Body of pancreas (tissue), 4 donors: Measurements from ENCODE around the gene ASB15. TPM values are rescaled to one million over a fixed set of nuclear protein-coding genes. Genes with fewer than 3 reads are reported as not detected.

Source experiments
- ATAC-seq: fragments of 150-250 bp; one replicate; pipeline ENCODE4 v1.9.1; 2016
- DNase-seq, 4 donors: peaks; one replicate each; pipeline ENCODE4 v3.0.0-alpha.2; 2019
- H3K27ac ChIP-seq, 4 donors: fragments of 200-600 bp; sonication (generic); 1 replicate in 3 of 4; 2 replicates in 1 of 4; pipeline versions ENCODE4 v1.5.1 to v1.6.1; 2016 to 2019; ENCODE audit warnings: mild to moderate bottlenecking in 1 of 4, mixed read lengths in 1 of 4, moderate library complexity in 1 of 4
- H3K27me3 ChIP-seq, 2 donors: fragments of 200-600 bp; sonication (generic); one replicate each; pipeline ENCODE4 v1.6.0; 2016; ENCODE audit warnings: mild to moderate bottlenecking in 1 of 2
- H3K36me3 ChIP-seq, 2 donors: fragments of 200-600 bp; sonication (generic); replicated peaks in 1 of 2; 2 replicates each; pipeline ENCODE4 v1.5.1; 2016; ENCODE audit warnings: low read depth in 2 of 2; ENCODE audit not compliant: insufficient read depth in 1 of 2
- H3K4me1 ChIP-seq: fragments of 200-600 bp; sonication (generic); one replicate; pipeline ENCODE4 v1.6.0; 2016
- H3K4me3 ChIP-seq, 2 donors: fragments of 200-600 bp; sonication (generic); 1 replicate in 1 of 2; 2 replicates in 1 of 2; pipeline ENCODE4 v1.5.1; 2016 to 2019
- H3K9me3 ChIP-seq, 3 donors: fragments of 200-600 bp; sonication (generic); 1 replicate in 2 of 3; 2 replicates in 1 of 3; pipeline ENCODE4 v1.5.1; 2016
- POLR2A ChIP-seq, 3 donors: fragments of 450-650 bp; IDR thresholded peaks; one replicate each; pipeline ENCODE4 v1.6.1; 2016; ENCODE audit warnings: antibody characterized with exemption in 3 of 3, mild to moderate bottlenecking in 2 of 3
- WGBS, 2 donors: methylation state at CpG; one replicate each; pipeline ENCODE4 v1.1.5; 2017; 5-methylcytosine and 5-hydroxymethylcytosine counted together
- intact Hi-C: fragments of 100-400 bp; cut with DNase I; formaldehyde crosslinking; loops from one replicate; pipeline ENCODE4 v1.15.1; 2023
- total RNA-seq, 2 donors: library from RNA; depleted of rRNA; stranded (reverse); fragments of >200 nt; gene quantifications; one replicate each; pipeline ENCODE4 v1.1.0, GENCODE V29; 2016
- TF ChIP-seq, protein P1 (sequence below), 7 experiments: fragments of 450-650 bp in 4 of 7; fragments of 200-600 bp in 3 of 7; sonication (generic) in 3 of 7; IDR thresholded peaks; one replicate each; pipeline ENCODE4 v1.5.1; 2016 to 2019; ENCODE audit warnings: antibody characterized with exemption in 7 of 7

The ASB15 gene
- total RNA-seq, 2 donors from 2014 or later = not detected

GRCh38 chr7:123569352-123570010 is 32.1 kb upstream of the ASB15 start:
- intact Hi-C loops = no loop called here
- H3K4me1 ChIP-seq = no peaks in the 10 kb centered on the region
- no peak overlapping the region for H3K4me3 ChIP-seq
- no peaks in the 10 kb centered on the region for H3K36me3 ChIP-seq
- WGBS, 2 donors = 34 to 50% methylated on average over 2 of the region's 2 CpGs
- DNase-seq = no peak
- H3K27me3 ChIP-seq = no peaks in the 10 kb centered on the region
- TF ChIP-seq POLR2A (IDR thresholded peaks at IDR 0.05) = no peak
- TF ChIP-seq, protein P1, sequence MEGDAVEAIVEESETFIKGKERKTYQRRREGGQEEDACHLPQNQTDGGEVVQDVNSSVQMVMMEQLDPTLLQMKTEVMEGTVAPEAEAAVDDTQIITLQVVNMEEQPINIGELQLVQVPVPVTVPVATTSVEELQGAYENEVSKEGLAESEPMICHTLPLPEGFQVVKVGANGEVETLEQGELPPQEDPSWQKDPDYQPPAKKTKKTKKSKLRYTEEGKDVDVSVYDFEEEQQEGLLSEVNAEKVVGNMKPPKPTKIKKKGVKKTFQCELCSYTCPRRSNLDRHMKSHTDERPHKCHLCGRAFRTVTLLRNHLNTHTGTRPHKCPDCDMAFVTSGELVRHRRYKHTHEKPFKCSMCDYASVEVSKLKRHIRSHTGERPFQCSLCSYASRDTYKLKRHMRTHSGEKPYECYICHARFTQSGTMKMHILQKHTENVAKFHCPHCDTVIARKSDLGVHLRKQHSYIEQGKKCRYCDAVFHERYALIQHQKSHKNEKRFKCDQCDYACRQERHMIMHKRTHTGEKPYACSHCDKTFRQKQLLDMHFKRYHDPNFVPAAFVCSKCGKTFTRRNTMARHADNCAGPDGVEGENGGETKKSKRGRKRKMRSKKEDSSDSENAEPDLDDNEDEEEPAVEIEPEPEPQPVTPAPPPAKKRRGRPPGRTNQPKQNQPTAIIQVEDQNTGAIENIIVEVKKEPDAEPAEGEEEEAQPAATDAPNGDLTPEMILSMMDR (IDR thresholded peaks at IDR 0.05) = no peak
- H3K27ac ChIP-seq = no peak overlapping the region
- no peak for ATAC-seq
- no peaks in the 10 kb centered on the region for H3K9me3 ChIP-seq

- no peaks in the 10 kb centered on the region for H3K9me3 ChIP-seq
- no peaks in the 10 kb centered on the region for H3K27me3 ChIP-seq
- no peak for DNase-seq
- TF ChIP-seq POLR2A (IDR thresholded peaks at IDR 0.05) = no peak
- TF ChIP-seq, protein P1 (IDR thresholded peaks at IDR 0.05) = no peak
- H3K4me3 ChIP-seq = no peak overlapping the region
- ATAC-seq = no peak
- 59 to 60% methylated on average over 4 of the region's 4 CpGs for WGBS, 2 donors
- H3K36me3 ChIP-seq = no peaks in the 10 kb centered on the region
- H3K27ac ChIP-seq = no peak overlapping the region
- intact Hi-C loops = no loop called here
- H3K4me1 ChIP-seq = no peaks in the 10 kb centered on the region
Measured at GRCh38 chr7:123570390-123571182, 31.0 kb upstream of the ASB15 start.

DNA sequence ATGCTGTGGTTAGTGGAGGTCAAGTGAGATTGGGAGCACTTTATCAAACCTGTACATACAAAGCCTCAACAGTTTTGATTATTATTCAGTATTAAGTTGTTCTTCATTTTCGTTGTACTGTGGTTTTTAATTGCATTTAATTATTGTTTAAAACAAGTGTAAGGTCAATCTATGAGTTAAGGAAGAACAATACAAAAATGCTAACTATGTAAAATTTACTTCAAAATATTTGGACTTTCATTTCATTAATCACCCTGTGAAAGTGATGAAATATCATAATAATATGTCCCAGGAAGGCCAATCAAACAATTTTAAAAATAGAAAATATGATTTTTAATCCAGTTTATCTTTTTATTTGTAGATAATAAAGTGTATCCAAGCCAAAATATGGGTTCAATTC is 30.4 kb upstream of the ASB15 start:
- DNase-seq (no peak), ATAC-seq (no peak)
- H3K27me3 ChIP-seq = no peaks in the 10 kb centered on the region
- H3K9me3 ChIP-seq = no peaks in the 10 kb centered on the region
- no peak overlapping the region for H3K27ac ChIP-seq
- WGBS, 2 donors = 26 to 38% methylated on average over 1 of the region's 1 CpG
- TF ChIP-seq, protein P1 (IDR thresholded peaks at IDR 0.05) = no peak
- no peak for TF ChIP-seq POLR2A (IDR thresholded peaks at IDR 0.05)
- no peaks in the 10 kb centered on the region for H3K4me1 ChIP-seq
- intact Hi-C loops = no loop called here
- H3K36me3 ChIP-seq = no peaks in the 10 kb centered on the region
- H3K4me3 ChIP-seq = no peak overlapping the region

DNA sequence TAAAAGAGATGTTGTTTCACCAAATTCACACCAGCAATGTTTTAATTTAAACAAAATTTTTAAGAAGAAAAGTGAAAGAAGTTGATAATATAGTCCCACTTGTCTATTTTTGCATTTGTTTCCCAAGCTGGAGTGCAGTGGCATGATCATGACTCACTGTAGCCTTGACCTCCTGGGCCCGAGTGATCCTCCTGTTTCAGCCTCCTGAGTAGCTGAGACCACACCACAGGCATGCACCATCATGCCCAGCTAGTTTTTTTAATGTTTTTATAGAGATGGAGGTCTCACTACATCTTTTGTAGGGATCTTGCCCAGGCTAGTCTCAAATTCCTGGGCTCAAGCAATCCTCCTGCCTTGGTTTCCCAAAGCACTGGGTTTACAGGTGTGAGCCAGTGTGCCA is 29.9 kb upstream of the ASB15 start:
- no peak overlapping the region for H3K27ac ChIP-seq
- TF ChIP-seq, protein P1 (IDR thresholded peaks at IDR 0.05) = no peak
- no peaks in the 10 kb centered on the region for H3K27me3 ChIP-seq
- ATAC-seq = no peak
- no peaks in the 10 kb centered on the region for H3K9me3 ChIP-seq
- no peaks in the 10 kb centered on the region for H3K36me3 ChIP-seq
- DNase-seq = no peak
- intact Hi-C loops = no loop called here
- WGBS, 2 donors = 90% methylated on average over 1 of the region's 1 CpG
- H3K4me3 ChIP-seq = no peak overlapping the region
- no peaks in the 10 kb centered on the region for H3K4me1 ChIP-seq
